ENCODE measurements around the gene RNF44. TPM values are rescaled to one million over a fixed set of nuclear protein-coding genes. Genes with fewer than 3 reads are reported as not detected.

RNF44 gene
- total RNA-seq, 1 donor from 2014 or later: 74.0 TPM

DNA sequence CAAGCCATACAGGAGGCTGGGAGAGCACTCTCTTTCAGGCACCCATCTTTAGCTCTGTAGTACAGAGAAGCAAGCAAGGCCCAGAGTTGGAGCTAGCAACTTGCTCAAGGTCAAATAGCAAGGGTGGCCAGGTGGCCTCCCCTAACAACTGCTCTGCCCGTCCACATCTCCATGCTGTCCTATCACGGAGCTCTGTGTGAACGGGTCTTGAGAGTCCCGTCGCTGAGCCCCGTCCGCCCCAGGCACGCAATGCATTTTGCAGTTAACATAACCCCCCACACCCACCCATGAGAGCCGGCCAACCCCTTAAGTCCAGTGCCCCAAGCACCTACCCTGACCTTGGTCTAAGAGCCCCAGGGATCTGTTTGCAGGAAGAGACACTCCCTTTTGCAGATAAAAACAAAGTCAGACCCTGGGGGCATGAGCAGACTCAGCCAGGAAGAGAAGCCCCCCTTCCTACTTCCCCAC is 1.5 kb downstream of the RNF44 start:
- peaks cover 17% of the 10 kb centered on the region for H3K36me3 Mint-ChIP-seq (ENCODE audit: low read depth)
- H3K27me3 Mint-ChIP-seq: no peaks in the 10 kb centered on the region
- H3K4me3 Mint-ChIP-seq: peak overlapping the region; percentile 93
- no peaks in the 10 kb centered on the region for H3K9me3 Mint-ChIP-seq
- peak overlapping the region; percentile 95 for H3K27ac Mint-ChIP-seq
- intact Hi-C loops (cut with micrococcal nuclease): loop anchor here (2.0 to 10.0 kb wide), 8 partner anchors 77 to 1013 kb away; partner anchors contain the start of genes ARL10, GPRIN1, LMAN2 and RGS14
- DNase-seq: no peak
- H3K4me1 Mint-ChIP-seq: peaks cover 62% of the 10 kb centered on the region

- intact Hi-C loops (cut with micrococcal nuclease): loop anchor here (2.0 to 10.0 kb wide), 5 partner anchors 77 to 1013 kb away; partner anchors contain the start of genes GPRIN1, LMAN2, RGS14 and UIMC1
- Mint-ChIP-seq H3K27me3 (no peaks in the 10 kb centered on the region), H3K36me3 (ENCODE audit: low read depth) (peaks cover 19% of the 10 kb centered on the region), H3K4me3 (peak overlapping the region; percentile 93), H3K9me3 (no peaks in the 10 kb centered on the region), H3K4me1 (peaks cover 57% of the 10 kb centered on the region), H3K27ac (peak overlapping the region; percentile 95)
- DNase-seq: peak; percentile 85
These were observed 2.0 kb downstream of the RNF44 start for GRCh38 chr5:176535101-176535663.

DNA sequence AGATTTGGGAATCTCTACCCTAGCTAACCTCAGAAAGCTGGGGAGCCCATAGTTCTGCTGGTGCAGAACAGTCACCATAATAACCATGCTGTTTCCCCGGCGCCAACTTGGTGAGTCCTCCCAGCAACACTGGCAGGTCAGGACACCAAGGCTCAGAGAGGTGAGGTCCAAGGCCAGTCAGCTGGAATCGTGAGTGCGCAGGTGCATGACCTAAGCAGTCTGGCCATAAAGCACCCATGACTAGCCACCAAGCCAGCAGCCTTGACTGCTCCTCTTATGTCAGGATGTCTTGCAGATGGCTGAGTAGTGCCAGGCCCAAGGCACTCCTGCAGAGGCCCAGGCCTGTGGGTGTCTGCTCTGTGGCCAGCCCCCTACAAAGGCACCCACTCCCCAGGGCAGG is 2.6 kb downstream of the RNF44 start:
- Mint-ChIP-seq H3K9me3 (no peaks in the 10 kb centered on the region), H3K27me3 (no peaks in the 10 kb centered on the region), H3K4me1 (peaks cover 54% of the 10 kb centered on the region), H3K27ac (peak overlapping the region; percentile 95), H3K36me3 (ENCODE audit: low read depth) (peaks cover 22% of the 10 kb centered on the region), H3K4me3 (peak overlapping the region; percentile 93)
- intact Hi-C loops (cut with micrococcal nuclease): loop anchor here (2.0 to 10.0 kb wide), 6 partner anchors 47 to 1012 kb away; partner anchors contain the start of genes GPRIN1, LMAN2, RGS14 and UIMC1
- DNase-seq: peak; percentile 72

- Mint-ChIP-seq H3K9me3 (no peaks in the 10 kb centered on the region), H3K27ac (peak overlapping the region; percentile 95), H3K36me3 (ENCODE audit: low read depth) (peaks cover 26% of the 10 kb centered on the region), H3K27me3 (no peaks in the 10 kb centered on the region), H3K4me1 (peaks cover 54% of the 10 kb centered on the region), H3K4me3 (peak overlapping the region; percentile 93)
- DNase-seq: peak; percentile 87
- intact Hi-C loops (cut with micrococcal nuclease): loop anchor here (2.0 to 10.0 kb wide), 3 partner anchors 47 to 881 kb away; partner anchors contain the start of genes LMAN2 and RGS14
These were observed 3.1 kb downstream of the RNF44 start for GRCh38 chr5:176533894-176534611.

DNA sequence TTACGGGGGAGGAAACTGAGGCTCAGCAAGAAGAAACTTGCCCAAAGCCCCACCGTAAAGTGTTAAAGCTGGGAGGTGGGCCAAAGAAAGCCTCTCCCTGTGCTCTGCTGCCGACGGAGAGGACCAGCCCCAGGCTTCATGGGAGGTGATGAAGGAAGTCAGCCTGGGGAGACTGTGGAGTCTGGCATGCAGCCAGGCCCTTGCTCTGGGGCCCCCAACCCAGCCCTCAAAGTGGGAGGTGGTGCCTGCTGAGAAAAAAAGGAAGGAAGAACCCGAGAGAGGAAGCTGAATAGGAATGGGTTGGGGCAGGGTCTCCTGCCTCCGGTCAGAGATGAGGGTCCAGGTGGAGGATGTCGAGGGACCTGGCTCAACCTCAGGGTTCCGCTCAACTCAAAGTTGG is 3.8 kb downstream of the RNF44 start:
- H3K9me3 Mint-ChIP-seq: no peaks in the 10 kb centered on the region
- peak overlapping the region; percentile 93 for H3K4me3 Mint-ChIP-seq
- peaks cover 50% of the 10 kb centered on the region for H3K4me1 Mint-ChIP-seq
- H3K27me3 Mint-ChIP-seq: no peaks in the 10 kb centered on the region
- intact Hi-C loops (cut with micrococcal nuclease): loop anchor here (5.0 to 10.0 kb wide), 2 partner anchors 46 to 821 kb away; partner anchors contain the start of genes LMAN2 and RGS14
- DNase-seq: peak; percentile 71
- H3K36me3 Mint-ChIP-seq (ENCODE audit: low read depth): peaks cover 29% of the 10 kb centered on the region
- peak overlapping the region; percentile 95 for H3K27ac Mint-ChIP-seq

DNA sequence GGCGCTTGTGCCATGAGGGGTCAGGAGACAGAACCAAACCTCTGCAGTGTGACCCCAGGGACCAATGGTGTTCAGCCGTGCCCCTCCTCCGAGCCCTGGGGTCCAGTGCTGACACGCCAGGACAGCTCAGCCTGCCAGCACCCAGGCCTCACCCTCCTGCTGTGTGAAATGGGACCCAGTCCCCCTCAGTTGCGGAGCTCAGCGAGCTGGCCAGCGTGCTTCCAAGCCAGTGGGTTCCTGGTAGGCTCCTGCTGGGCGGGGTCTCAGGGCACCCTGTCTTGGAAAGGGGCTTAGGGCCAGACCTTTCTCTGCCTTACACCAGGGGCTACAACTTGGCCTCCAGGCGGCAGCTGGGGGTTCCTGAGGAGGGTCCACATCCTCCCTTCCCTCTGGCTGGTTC is 4.4 kb downstream of the RNF44 start:
- no peaks in the 10 kb centered on the region for H3K27me3 Mint-ChIP-seq
- peaks cover 35% of the 10 kb centered on the region for H3K36me3 Mint-ChIP-seq (ENCODE audit: low read depth)
- H3K27ac Mint-ChIP-seq: peak overlapping the region; percentile 95
- intact Hi-C loops (cut with micrococcal nuclease): loop anchor here (5.0 to 10.0 kb wide), 2 partner anchors 45 to 822 kb away; partner anchors contain the start of genes LMAN2 and RGS14
- DNase-seq: no peak
- no peaks in the 10 kb centered on the region for H3K9me3 Mint-ChIP-seq
- H3K4me1 Mint-ChIP-seq: peaks cover 47% of the 10 kb centered on the region
- H3K4me3 Mint-ChIP-seq: peak overlapping the region; percentile 93

- DNase-seq: no peak
- Mint-ChIP-seq H3K9me3 (no peaks in the 10 kb centered on the region), H3K36me3 (ENCODE audit: low read depth) (peaks cover 38% of the 10 kb centered on the region), H3K4me1 (peaks cover 44% of the 10 kb centered on the region), H3K27me3 (no peaks in the 10 kb centered on the region), H3K4me3 (peak overlapping the region; percentile 86), H3K27ac (no peak overlapping the region)
- intact Hi-C loops (cut with micrococcal nuclease): loop anchor here (5.0 to 10.0 kb wide), 2 partner anchors 45 to 823 kb away; partner anchors contain the start of genes LMAN2 and RGS14
These were observed 5.2 kb downstream of the RNF44 start for GRCh38 chr5:176531902-176532493.

DNA sequence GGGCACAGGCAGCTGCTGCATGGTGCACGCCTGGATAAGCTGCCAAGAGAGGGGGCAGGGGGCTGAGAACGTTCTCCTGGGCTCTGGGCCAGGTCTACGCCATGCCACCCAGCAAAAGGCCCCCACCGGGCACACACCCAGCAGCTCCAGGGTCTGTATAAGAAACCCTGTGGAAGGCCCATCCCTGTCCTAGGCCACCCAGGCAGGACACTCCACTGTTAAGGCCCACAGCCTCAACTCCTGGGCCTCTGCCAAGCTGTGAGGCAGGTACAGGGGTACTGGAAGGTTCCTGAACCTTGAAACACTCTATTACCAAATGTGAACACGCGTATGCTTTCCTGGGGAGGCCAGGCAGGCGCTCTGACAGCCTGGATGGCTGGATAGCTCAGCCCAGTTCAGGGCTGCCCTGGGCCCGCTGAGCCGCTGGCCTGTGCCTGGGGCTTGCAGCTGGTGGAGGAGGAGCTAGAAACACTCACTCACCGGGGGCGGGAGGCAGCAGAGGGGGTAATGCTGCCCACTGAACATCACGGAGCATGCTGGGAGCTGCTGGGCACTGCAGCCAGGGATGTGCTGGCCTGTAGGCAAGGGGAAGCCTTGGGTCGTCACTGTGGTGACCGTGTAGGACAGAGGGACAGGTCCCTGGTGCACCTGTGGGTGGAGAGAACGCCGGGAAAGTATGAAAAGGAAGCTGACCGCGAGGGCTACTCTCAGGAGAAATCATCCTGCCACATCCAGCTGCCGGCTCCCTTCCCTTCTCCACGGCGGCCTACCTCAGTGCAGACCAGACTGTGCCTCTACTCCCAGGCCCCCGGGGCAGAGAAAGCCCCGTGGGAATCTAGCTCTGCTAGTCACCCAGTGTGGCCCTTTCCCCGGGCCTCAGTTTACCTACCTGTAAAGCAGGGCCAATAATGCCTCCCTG is 6.0 kb downstream of the RNF44 start:
- peak; percentile 68 for DNase-seq
- Mint-ChIP-seq H3K27me3 (no peaks in the 10 kb centered on the region), H3K9me3 (no peaks in the 10 kb centered on the region), H3K4me1 (peaks cover 44% of the 10 kb centered on the region), H3K36me3 (ENCODE audit: low read depth) (peaks cover 41% of the 10 kb centered on the region), H3K4me3 (peak overlapping the region; percentile 86), H3K27ac (peak overlapping the region; percentile 89)
- intact Hi-C loops (cut with micrococcal nuclease): loop anchor here (5.0 to 10.0 kb wide), 2 partner anchors 44 to 824 kb away; partner anchors contain the start of genes LMAN2 and RGS14

DNA sequence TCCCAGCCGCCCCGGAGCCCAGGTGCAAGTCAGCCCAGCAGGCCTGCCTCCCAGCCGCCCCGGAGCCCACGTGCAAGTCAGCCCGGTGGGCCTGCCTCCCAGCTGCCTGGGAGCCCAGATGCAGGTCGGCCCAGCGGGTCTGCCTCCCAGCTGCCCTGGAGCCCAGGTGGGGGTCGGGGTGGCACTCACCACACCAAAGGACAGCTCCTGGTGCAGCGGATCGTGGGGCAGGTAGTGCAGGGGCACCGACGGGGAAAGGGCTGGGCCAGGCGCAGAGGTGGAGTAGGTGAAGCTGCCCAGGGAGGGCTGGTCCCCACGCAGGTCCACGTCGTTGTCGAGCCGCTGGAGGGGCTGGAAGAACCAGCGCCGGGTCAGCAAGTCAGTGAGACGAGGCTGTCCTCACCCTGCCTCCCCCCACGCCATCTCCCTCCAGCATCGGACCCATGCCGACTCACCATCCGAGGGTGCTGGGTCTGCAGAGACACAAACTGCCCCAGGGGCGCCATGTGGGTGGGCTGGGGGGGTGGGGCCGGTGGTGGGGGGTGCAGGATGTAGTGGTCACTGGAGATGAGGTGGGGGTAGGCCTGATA is 6.7 kb downstream of the RNF44 start:
- Mint-ChIP-seq H3K27me3 (no peaks in the 10 kb centered on the region), H3K36me3 (ENCODE audit: low read depth) (peaks cover 39% of the 10 kb centered on the region), H3K9me3 (no peaks in the 10 kb centered on the region), H3K4me3 (peak overlapping the region; percentile 86), H3K27ac (peak overlapping the region; percentile 65), H3K4me1 (peaks cover 41% of the 10 kb centered on the region)
- DNase-seq: peak; percentile 70
- intact Hi-C loops (cut with micrococcal nuclease): loop anchor here (5.0 to 10.0 kb wide), 2 partner anchors 43 to 824 kb away; partner anchors contain the start of genes LMAN2 and RGS14

DNA sequence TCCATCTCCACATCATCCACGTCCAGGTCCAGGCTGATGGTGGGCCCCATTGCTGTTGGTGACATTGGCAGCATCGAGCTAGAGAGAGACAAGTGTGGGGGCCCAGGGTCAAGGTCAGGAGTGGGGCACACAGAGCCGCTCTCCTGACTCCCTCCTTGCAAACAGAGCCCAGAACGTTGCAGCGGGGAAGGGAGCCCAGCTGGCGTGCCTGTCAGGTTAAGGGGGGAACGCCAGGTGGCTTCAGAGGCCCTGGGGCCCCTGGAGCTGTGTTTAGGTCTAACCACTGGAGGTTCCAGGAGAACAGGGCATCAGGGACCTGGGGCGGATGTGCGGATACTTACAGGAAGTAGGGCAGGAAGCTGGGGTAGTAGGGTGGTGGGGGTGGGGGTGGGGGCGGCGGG is 7.5 kb downstream of the RNF44 start:
- H3K36me3 Mint-ChIP-seq (ENCODE audit: low read depth): peaks cover 41% of the 10 kb centered on the region
- peak overlapping the region; percentile 88 for H3K27ac Mint-ChIP-seq
- H3K4me3 Mint-ChIP-seq: peak overlapping the region; percentile 84
- H3K4me1 Mint-ChIP-seq: peaks cover 37% of the 10 kb centered on the region
- peak; percentile 86 for DNase-seq
- no peaks in the 10 kb centered on the region for H3K9me3 Mint-ChIP-seq
- H3K27me3 Mint-ChIP-seq: no peaks in the 10 kb centered on the region
- intact Hi-C loops (cut with micrococcal nuclease): loop anchor here (5.0 to 10.0 kb wide), 2 partner anchors 42 to 825 kb away; partner anchors contain the start of genes LMAN2 and RGS14

DNA sequence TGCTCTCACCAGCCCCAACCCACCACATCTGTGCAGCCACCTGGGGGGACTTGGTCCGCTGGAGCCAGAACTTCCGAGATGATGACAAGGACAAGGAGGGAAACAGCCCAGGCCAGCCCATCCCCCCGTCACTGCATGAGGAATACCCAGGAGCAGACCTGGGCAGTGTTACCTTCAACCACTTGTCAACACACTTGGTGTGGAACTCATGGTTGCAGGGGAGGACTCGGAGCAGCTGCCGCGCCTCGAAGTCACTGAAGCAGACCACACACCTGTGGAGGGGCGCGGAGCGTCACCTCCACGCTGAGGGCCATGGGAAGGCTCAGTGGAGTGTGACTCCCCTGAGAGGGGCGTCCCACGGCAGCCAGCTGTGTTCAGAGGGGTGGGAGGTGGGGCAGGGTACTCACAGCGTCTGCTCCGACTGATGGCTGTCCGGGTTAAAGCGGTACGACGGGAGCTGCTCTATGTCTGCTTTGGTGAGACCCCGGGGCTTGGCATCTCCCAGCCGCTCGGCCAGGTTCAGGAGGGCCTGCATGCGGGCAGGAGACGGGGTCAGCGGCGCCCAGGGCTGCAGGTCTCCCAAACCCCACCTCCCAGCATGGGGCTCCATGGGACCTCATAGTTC is 8.0 kb downstream of the RNF44 start:
- H3K27me3 Mint-ChIP-seq: no peaks in the 10 kb centered on the region
- no peaks in the 10 kb centered on the region for H3K9me3 Mint-ChIP-seq
- peaks cover 40% of the 10 kb centered on the region for H3K36me3 Mint-ChIP-seq (ENCODE audit: low read depth)
- peaks cover 32% of the 10 kb centered on the region for H3K4me1 Mint-ChIP-seq
- H3K27ac Mint-ChIP-seq: peak overlapping the region; percentile 88
- peak overlapping the region; percentile 84 for H3K4me3 Mint-ChIP-seq
- intact Hi-C loops (cut with micrococcal nuclease): no loop called here
- DNase-seq: no peak

DNA sequence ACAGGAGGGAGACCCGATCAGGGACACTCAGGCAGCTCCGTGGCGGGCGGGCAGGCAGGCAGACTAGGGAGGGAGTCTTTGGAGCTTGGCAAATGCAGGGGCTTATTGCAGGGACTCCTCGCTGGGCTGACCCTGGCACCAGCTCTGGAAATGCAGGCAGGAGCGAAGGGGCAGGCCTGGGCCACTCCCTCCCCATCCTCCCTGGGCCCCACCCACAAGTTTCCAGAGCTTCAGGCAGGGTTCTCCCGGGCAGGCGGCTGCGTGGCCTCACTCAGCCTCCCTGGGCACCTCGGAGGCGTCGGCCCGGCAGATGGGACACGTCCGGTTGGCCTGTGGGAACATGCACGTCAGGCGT is 8.5 kb downstream of the RNF44 start:
- DNase-seq: no peak
- no peaks in the 10 kb centered on the region for H3K9me3 Mint-ChIP-seq
- peak overlapping the region; percentile 30 for H3K4me3 Mint-ChIP-seq
- intact Hi-C loops (cut with micrococcal nuclease): no loop called here
- H3K4me1 Mint-ChIP-seq: peaks cover 27% of the 10 kb centered on the region
- H3K27ac Mint-ChIP-seq: peak overlapping the region; percentile 41
- H3K27me3 Mint-ChIP-seq: no peaks in the 10 kb centered on the region
- peaks cover 40% of the 10 kb centered on the region for H3K36me3 Mint-ChIP-seq (ENCODE audit: low read depth)

All from activated CD4-positive, alpha-beta T cell treated with anti-CD3 and anti-CD28 coated beads, Interleukin-2, amount 10 ng/mL, durations not matched to agents 24 days and 14 days (primary cell).